HG03571 (cell line): ENCODE measurements around the gene KRTAP10-6.
"Not testable (repeated sequence)": the region's sequence is repeated elsewhere in the genome, so short reads cannot be mapped to it uniquely, and the experiment has no call there.

Experiments used
- ATAC-seq: cut with Tn5 transposase; IDR thresholded peaks from one replicate; pipeline ENCODE4 v1.9.1; 2021; ENCODE audit not compliant: unreplicated experiment

The KRTAP10-6 gene

GRCh38 chr21:44579056-44579832 lies 13.1 kb downstream of the KRTAP10-6 start:
- ATAC-seq: no peak

- ATAC-seq: no peak
Observed at GRCh38 chr21:44578371-44579055, 13.8 kb downstream of the KRTAP10-6 start.

- ATAC-seq: no peak
Observed at GRCh38 chr21:44576025-44576420, 16.3 kb downstream of the KRTAP10-6 start.

GRCh38 chr21:44575307-44576024 lies 16.8 kb downstream of the KRTAP10-6 start:
- ATAC-seq: no peak

- no peak for ATAC-seq
Observed at GRCh38 chr21:44574457-44575306, 17.6 kb downstream of the KRTAP10-6 start.

GRCh38 chr21:44573630-44574456 lies 18.5 kb downstream of the KRTAP10-6 start, which contains the start of gene KRTAP10-4:
TSS of gene KRTAP10-4 (plus strand) at chr21:44573729. CDS start at chr21:44573759, 30 bp downstream.
- not testable (repeated sequence) for ATAC-seq

- ATAC-seq: no peak
Observed at GRCh38 chr21:44572959-44573583, 19.2 kb downstream of the KRTAP10-6 start.

GRCh38 chr21:44571844-44572782 lies 20.2 kb downstream of the KRTAP10-6 start:
- no peak for ATAC-seq

- ATAC-seq: no peak
Observed at GRCh38 chr21:44571296-44571695, 21.0 kb downstream of the KRTAP10-6 start.

- no peak for ATAC-seq
Observed at GRCh38 chr21:44569861-44570517, 22.3 kb downstream of the KRTAP10-6 start.

- ATAC-seq: no peak
Observed at GRCh38 chr21:44568667-44569556, 23.4 kb downstream of the KRTAP10-6 start.

- ATAC-seq: no peak
Observed at GRCh38 chr21:44568261-44568660, 24.0 kb downstream of the KRTAP10-6 start.

- ATAC-seq: no peak
Observed at GRCh38 chr21:44567481-44568171, 24.7 kb downstream of the KRTAP10-6 start.

GRCh38 chr21:44566403-44566802 lies 25.9 kb downstream of the KRTAP10-6 start:
- ATAC-seq: no peak

GRCh38 chr21:44564886-44565598 lies 27.3 kb downstream of the KRTAP10-6 start:
- no peak for ATAC-seq

GRCh38 chr21:44564099-44564498 lies 28.2 kb downstream of the KRTAP10-6 start:
- no peak for ATAC-seq
